ENCODE data around the gene DUOX1.

DUOX1 gene

DNA sequence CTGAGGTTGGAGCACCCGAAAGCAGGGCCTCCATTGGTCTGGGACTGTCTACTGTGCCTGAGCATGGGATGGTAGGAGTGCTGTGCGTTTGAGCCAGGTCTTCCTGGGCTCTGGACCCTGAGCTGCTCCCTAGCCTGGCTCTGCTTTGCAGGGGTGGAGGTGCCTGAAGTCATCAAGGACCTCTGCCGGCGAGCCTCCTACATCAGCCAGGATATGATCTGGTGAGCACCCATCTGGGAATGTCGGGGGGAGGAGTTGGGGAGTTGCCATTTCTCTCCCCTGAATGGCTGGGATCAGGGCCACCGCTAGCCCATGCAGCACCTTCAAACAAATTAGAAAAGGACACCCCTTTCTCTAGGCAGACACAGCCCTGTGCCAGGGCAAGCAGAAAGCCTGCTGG is 20.7 kb downstream of the DUOX1 start:
- no peak overlapping the region for H3K9ac ChIP-seq (ENCODE audit: low read length)
- no peaks in the 10 kb centered on the region for H3K36me3 ChIP-seq (ENCODE audit: low read length)
- no peaks in the 10 kb centered on the region for H4K20me1 ChIP-seq (ENCODE audit: low read depth, low read length)
- no peaks in the 10 kb centered on the region for H3K9me3 ChIP-seq (ENCODE audit: insufficient read depth, low read length)
- no peaks in the 10 kb centered on the region for H3K79me2 ChIP-seq (ENCODE audit: insufficient read depth, low read length)
- H2AFZ ChIP-seq (ENCODE audit: low read depth, low read length, severe bottlenecking), result no peak overlapping the region
- no peaks in the 10 kb centered on the region for H3K9me2 ChIP-seq (replicated peaks; ENCODE audit: insufficient read depth, low read length)
- H3K27ac ChIP-seq (ENCODE audit: low read depth, low read length), result no peak overlapping the region
- H3K4me2 ChIP-seq (ENCODE audit: low read depth, low read length, poor library complexity, severe bottlenecking), result no peak overlapping the region
- TF ChIP-seq EZH2phosphoT487 (conservative IDR thresholded peaks at IDR 0.05; ENCODE audit: low read length), result no peak
- TF ChIP-seq, protein P1, sequence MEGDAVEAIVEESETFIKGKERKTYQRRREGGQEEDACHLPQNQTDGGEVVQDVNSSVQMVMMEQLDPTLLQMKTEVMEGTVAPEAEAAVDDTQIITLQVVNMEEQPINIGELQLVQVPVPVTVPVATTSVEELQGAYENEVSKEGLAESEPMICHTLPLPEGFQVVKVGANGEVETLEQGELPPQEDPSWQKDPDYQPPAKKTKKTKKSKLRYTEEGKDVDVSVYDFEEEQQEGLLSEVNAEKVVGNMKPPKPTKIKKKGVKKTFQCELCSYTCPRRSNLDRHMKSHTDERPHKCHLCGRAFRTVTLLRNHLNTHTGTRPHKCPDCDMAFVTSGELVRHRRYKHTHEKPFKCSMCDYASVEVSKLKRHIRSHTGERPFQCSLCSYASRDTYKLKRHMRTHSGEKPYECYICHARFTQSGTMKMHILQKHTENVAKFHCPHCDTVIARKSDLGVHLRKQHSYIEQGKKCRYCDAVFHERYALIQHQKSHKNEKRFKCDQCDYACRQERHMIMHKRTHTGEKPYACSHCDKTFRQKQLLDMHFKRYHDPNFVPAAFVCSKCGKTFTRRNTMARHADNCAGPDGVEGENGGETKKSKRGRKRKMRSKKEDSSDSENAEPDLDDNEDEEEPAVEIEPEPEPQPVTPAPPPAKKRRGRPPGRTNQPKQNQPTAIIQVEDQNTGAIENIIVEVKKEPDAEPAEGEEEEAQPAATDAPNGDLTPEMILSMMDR (IDR thresholded peaks at IDR 0.05; ENCODE audit: insufficient read depth, low read length, poor library complexity, severe bottlenecking), result no peak
- H3K4me3 ChIP-seq (ENCODE audit: insufficient read depth, low read length, poor library complexity, severe bottlenecking), result no peak overlapping the region
- H3F3A ChIP-seq (ENCODE audit: insufficient read depth), result no peaks in the 10 kb centered on the region
- no peaks in the 10 kb centered on the region for H3K27me3 ChIP-seq (ENCODE audit: low read length)

DNA sequence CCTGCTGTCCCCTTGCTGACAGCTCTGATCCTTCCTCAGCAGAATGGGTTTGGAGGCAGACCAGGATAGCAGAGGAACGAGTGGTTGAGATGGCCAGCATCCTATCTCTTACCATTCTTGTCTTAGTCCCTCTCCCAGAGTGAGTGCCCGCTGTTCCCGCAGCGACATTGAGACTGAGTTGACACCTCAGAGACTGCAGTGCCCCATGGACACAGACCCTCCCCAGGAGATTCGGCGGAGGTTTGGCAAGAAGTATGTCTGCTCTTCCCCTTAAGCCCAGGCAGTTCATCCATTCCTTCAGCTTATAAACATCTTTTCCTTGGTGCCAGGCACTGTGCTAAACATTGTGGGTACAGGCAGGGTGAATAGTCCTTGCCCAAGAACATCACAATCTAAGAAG is 21.2 kb downstream of the DUOX1 start:
- Histone ChIP-seq H3K36me3 (ENCODE audit: low read length) (no peaks in the 10 kb centered on the region), H3K27me3 (ENCODE audit: low read length) (no peaks in the 10 kb centered on the region), H4K20me1 (ENCODE audit: low read depth, low read length) (no peaks in the 10 kb centered on the region), H3K9me2 (replicated peaks; ENCODE audit: insufficient read depth, low read length) (no peaks in the 10 kb centered on the region), H2AFZ (ENCODE audit: low read depth, low read length, severe bottlenecking) (no peak overlapping the region), H3K27ac (ENCODE audit: low read depth, low read length) (no peak overlapping the region), H3K9ac (ENCODE audit: low read length) (no peak overlapping the region), H3K9me3 (ENCODE audit: insufficient read depth, low read length) (no peaks in the 10 kb centered on the region), H3K79me2 (ENCODE audit: insufficient read depth, low read length) (no peaks in the 10 kb centered on the region), H3K4me3 (ENCODE audit: insufficient read depth, low read length, poor library complexity, severe bottlenecking) (no peak overlapping the region), H3K4me2 (ENCODE audit: low read depth, low read length, poor library complexity, severe bottlenecking) (no peak overlapping the region), H3F3A (ENCODE audit: insufficient read depth) (no peaks in the 10 kb centered on the region)
- TF ChIP-seq, protein P1 (IDR thresholded peaks at IDR 0.05; ENCODE audit: insufficient read depth, low read length, poor library complexity, severe bottlenecking), result no peak
- TF ChIP-seq EZH2phosphoT487 (conservative IDR thresholded peaks at IDR 0.05; ENCODE audit: low read length), result no peak

DNA sequence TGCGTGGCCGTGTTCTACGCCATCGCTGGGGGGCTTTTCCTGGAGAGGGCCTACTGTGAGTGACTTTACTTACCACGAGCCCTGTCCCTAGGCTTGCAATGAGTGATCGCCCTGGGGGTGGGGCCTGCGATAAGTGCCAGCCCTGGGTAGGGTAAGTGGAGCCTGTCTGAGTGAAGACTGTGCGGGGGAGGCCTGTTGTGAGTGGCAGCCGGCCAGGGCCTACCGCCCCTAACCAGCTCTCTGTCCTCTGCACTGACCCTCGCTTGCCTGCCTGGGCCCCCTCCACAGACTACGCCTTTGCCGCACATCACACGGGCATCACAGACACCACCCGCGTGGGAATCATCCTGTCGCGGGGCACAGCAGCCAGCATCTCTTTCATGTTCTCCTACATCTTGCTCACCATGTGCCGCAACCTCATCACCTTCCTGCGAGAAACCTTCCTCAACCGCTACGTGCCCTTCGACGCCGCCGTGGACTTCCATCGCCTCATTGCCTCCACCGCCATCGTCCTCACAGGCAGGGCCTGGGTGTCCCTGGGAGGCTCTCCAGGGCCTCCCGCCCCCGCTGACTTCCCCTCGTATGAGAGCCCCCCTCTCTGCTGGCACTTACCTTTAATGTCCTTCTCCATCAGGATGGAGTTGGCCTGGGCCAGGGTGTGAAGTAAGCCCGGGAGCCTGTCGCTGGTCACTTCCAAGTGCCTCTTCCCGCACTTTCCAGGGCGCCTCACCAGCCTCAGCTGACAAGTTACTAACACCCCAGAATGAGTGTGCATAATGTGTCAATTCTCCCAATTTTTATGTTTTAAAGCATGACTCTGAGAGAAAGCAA is 22.4 kb downstream of the DUOX1 start:
- Histone ChIP-seq H4K20me1 (ENCODE audit: low read depth, low read length) (no peaks in the 10 kb centered on the region), H3K9me3 (ENCODE audit: insufficient read depth, low read length) (no peaks in the 10 kb centered on the region)

More for the DNA sequence above, 22.4 kb downstream of the DUOX1 start:
- H3K9ac ChIP-seq (ENCODE audit: low read length), result no peak overlapping the region
- H3K36me3 ChIP-seq (ENCODE audit: low read length), result no peaks in the 10 kb centered on the region
- no peaks in the 10 kb centered on the region for H3F3A ChIP-seq (ENCODE audit: insufficient read depth)
- H2AFZ ChIP-seq (ENCODE audit: low read depth, low read length, severe bottlenecking), result no peak overlapping the region
- H3K27ac ChIP-seq (ENCODE audit: low read depth, low read length), result no peak overlapping the region
- H3K4me3 ChIP-seq (ENCODE audit: insufficient read depth, low read length, poor library complexity, severe bottlenecking), result no peak overlapping the region
- no peaks in the 10 kb centered on the region for H3K9me2 ChIP-seq (replicated peaks; ENCODE audit: insufficient read depth, low read length)
- H3K27me3 ChIP-seq (ENCODE audit: low read length), result no peaks in the 10 kb centered on the region
- TF ChIP-seq EZH2phosphoT487 (conservative IDR thresholded peaks at IDR 0.05; ENCODE audit: low read length), result no peak
- TF ChIP-seq, protein P1 (IDR thresholded peaks at IDR 0.05; ENCODE audit: insufficient read depth, low read length, poor library complexity, severe bottlenecking), result no peak
- no peaks in the 10 kb centered on the region for H3K79me2 ChIP-seq (ENCODE audit: insufficient read depth, low read length)
- H3K4me2 ChIP-seq (ENCODE audit: low read depth, low read length, poor library complexity, severe bottlenecking), result no peak overlapping the region

Data from SU-DHL-6 (cell line).